Measurements from ENCODE around the gene BCOR. TPM values are rescaled to one million over a fixed set of nuclear protein-coding genes. Genes with fewer than 3 reads are reported as not detected.

BCOR gene
- total RNA-seq, 2 donors from 2014 or later: 24.7 to 29.1 TPM

DNA sequence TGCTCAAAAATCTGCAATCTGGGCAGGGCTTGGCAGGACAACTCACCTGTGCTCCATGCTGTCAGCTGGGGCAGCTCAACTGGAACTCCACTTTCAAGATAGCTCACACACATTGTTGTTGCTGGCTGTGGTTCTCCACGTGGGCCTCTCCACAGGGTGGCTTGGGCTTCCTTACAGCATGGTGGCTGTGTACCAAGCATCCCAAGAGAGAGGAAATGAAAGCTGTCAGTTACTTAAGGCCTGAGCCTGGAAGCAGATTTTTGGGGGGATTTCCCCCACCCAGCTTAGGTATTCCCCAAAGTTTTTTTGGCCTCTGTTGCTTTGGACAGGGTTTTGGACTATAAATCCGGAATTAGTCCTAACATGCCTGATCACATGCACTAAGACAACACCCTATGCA is 81.0 kb downstream of the BCOR start:
- no peak overlapping the region for H3K4me3 Mint-ChIP-seq
- DNase-seq (no peak), ATAC-seq (no peak)
- H3K4me1 Mint-ChIP-seq: peaks cover 4% of the 10 kb centered on the region
- H3K27me3 Mint-ChIP-seq: no peaks in the 10 kb centered on the region
- no peak overlapping the region for H3K27ac Mint-ChIP-seq
- H3K36me3 Mint-ChIP-seq (ENCODE audit: low read depth): no peaks in the 10 kb centered on the region
- H3K9me3 ChIP-seq (ENCODE audit: control insufficient read depth, low read length, poor library complexity, severe bottlenecking): no peaks in the 10 kb centered on the region

DNA sequence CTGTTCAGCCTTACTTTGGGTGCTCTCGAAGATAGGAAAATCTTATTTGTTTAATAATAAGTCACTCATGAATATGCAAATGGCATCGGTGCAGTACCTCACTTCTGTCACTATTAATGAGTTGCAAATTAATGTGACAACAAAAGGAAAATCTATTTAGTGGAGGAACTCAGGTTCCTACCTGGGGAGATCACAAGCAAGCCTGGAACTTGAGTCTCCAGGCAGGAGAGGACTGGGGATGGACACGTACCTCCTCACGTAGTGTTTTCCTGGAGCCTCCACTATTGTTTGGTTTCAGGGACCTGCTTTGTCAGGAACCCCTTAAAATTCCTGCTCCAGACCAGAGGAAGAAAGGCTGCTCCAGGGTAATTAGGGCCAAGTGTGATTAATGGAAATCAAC is 82.1 kb downstream of the BCOR start:
- H3K27ac Mint-ChIP-seq: no peak overlapping the region
- no peaks in the 10 kb centered on the region for H3K9me3 ChIP-seq (ENCODE audit: control insufficient read depth, low read length, poor library complexity, severe bottlenecking)
- ATAC-seq (no peak), DNase-seq (no peak)
- H3K36me3 Mint-ChIP-seq (ENCODE audit: low read depth): no peaks in the 10 kb centered on the region
- peaks cover 4% of the 10 kb centered on the region for H3K4me1 Mint-ChIP-seq
- no peak overlapping the region for H3K4me3 Mint-ChIP-seq
- peaks cover 4% of the 10 kb centered on the region for H3K27me3 Mint-ChIP-seq

DNA sequence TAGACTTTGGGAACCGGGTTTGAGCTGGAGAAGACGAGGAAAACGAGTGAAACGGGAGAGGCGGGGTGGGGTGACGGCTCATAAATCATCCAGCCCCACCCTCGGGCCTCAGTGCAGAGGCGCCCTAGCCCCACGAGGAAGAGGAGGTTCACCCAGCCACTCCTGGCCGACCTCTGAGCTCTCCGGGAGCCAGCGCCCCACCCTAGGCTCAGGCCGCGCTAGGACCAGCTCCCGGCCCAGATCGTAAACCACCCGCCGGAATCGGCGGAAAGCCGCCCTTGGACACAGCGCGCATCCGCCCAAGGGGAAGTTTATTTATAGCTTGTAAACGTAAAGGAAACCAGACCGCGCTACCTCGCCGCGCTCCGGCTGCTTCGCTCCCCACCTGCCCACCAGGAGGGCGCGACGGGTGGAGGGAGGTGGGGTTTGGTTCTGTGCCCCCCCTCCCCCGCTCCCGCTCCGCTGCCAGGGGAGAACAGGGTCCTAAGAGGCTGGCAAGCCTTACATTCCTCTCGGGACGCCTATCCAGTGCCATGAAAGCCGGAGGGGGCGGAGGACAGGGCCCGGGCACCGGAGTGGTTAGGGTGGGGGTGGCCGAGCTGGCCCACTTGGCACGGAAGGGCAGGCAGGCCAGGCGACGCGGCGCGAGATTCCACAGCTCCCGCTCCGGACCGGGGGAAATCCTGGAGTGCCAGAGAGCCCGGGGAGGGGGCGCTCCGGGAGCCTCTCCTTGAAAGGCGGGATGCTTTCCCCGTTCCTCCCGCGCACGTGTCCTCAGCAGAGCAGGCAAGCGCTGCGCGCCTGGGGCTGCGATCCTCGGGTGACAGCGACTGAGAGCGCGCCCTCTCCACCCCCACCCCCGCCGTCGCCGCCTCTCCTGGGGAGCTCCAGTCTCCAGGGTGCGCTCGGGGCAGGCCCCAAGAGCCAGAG is 84.2 kb downstream of the BCOR start:
- H3K9me3 ChIP-seq (ENCODE audit: control insufficient read depth, low read length, poor library complexity, severe bottlenecking): no peaks in the 10 kb centered on the region
- no peak overlapping the region for H3K27ac Mint-ChIP-seq
- no peaks in the 10 kb centered on the region for H3K36me3 Mint-ChIP-seq (ENCODE audit: low read depth)
- H3K4me1 Mint-ChIP-seq: peaks cover 8% of the 10 kb centered on the region
- DNase-seq: no peak
- peaks cover 13% of the 10 kb centered on the region for H3K27me3 Mint-ChIP-seq
- H3K4me3 Mint-ChIP-seq: peak overlapping the region; percentile 83
- ATAC-seq: peak; percentile 52

DNA sequence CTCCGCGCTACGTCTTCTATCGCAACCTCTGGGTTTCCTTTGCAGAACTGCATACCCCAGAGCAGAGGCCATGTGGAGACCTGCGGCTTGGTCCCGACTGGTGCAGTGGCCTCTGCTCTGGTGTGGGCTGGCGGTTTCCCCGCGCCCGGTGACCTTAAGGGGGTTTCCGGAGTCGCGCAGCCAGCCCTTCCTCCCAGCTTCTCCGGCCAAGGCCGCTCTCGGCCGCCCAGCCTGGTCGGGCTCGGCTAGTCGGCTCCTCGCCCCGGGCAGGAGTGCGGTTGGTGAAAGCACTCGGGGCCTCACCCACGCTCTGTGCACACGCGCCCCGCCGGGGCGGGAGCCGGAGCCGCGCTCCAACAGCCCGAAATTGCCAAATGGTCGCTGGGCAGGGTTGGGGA is 84.9 kb downstream of the BCOR start:
- ATAC-seq: peak; percentile 35

DNA sequence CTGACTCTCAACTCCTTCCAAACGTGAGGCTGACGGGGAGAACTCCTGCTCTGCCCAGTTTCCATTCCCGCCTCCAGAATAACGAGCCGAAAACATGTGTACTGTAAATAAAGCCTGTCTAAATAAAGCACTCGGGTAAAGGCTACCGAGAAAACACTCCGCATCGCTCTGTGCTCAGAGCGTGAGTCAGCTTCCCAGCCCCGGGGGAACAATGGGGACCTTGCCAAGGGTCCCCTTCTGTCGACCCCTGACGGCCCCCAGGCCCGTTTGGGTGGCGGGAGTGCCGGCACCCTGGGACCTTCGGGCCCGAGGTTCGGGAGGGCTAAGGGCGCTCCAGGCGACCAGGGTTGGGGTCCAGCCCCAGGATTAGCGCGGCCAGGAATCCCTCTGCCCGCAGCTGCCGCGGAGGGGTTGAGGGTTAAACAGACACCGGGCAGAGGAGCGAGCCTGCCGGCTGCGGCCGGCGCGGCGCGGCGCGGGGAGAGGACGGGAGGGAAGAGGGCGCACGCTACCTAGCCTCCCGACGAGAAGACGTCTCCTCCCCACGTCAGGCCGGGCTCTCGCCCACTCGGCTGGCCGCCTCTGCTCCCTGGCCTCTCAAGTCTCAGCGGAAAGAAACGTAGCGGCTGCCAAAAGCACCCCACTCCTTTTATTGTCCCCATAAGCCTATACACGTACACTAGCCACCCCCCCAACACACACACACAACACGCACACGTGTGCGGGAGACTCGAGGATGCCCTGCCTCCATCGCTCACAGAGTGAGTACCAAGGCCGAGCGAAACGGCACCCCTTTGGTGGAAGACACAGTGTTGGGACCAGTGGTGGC is 85.5 kb downstream of the BCOR start:
- peaks cover 22% of the 10 kb centered on the region for H3K27me3 Mint-ChIP-seq
- H3K4me3 Mint-ChIP-seq: peak overlapping the region; percentile 41
- ATAC-seq (peak; percentile 31), DNase-seq (no peak)
- no peaks in the 10 kb centered on the region for H3K9me3 ChIP-seq (ENCODE audit: control insufficient read depth, low read length, poor library complexity, severe bottlenecking)
- no peaks in the 10 kb centered on the region for H3K36me3 Mint-ChIP-seq (ENCODE audit: low read depth)
- H3K27ac Mint-ChIP-seq: no peak overlapping the region
- peaks cover 8% of the 10 kb centered on the region for H3K4me1 Mint-ChIP-seq

More for the DNA sequence above, 84.9 kb downstream of the BCOR start:
- Mint-ChIP-seq H3K4me3 (peak overlapping the region; percentile 83), H3K4me1 (peaks cover 8% of the 10 kb centered on the region), H3K27ac (no peak overlapping the region), H3K27me3 (peaks cover 16% of the 10 kb centered on the region), H3K36me3 (ENCODE audit: low read depth) (no peaks in the 10 kb centered on the region)
- DNase-seq: no peak
- no peaks in the 10 kb centered on the region for H3K9me3 ChIP-seq (ENCODE audit: control insufficient read depth, low read length, poor library complexity, severe bottlenecking)

DNA sequence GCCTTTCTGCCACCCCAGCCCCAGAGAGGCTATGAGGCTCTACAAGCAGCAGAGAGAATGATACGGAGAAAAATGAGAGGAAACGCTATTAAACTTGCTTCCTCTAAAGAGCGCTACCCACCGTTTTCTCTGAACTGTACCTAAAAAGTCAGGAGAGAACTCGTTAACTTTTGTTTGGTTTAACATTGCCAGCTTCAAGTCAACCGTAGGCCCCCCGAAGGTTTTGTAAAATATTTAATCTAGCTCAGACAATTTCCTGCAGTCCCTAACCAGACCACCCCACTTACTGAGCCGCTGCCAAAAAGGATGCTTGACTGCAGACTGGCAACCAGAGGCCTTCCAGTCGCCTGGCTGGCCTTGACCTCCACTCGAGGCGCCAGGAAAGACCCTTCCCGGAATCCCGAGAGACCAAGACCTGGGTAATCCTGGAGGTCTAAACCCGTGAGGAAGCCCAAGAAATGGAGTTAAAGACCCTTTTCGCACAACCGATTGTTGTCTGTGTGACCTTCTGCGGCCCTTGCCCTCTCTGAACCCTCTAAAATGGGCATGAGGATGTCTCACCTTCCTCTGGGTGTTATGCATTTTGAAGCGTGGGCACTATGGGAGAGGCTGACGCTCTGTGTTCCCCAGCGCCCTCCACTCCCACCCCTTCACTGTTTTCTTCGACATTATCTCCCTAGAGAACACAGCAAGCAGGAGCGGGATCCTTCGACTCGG is 86.3 kb downstream of the BCOR start:
- Mint-ChIP-seq H3K27ac (no peak overlapping the region), H3K27me3 (peaks cover 29% of the 10 kb centered on the region), H3K36me3 (ENCODE audit: low read depth) (no peaks in the 10 kb centered on the region), H3K4me3 (no peak overlapping the region), H3K4me1 (peaks cover 12% of the 10 kb centered on the region)
- DNase-seq (no peak), ATAC-seq (no peak)
- H3K9me3 ChIP-seq (ENCODE audit: control insufficient read depth, low read length, poor library complexity, severe bottlenecking): no peaks in the 10 kb centered on the region

DNA sequence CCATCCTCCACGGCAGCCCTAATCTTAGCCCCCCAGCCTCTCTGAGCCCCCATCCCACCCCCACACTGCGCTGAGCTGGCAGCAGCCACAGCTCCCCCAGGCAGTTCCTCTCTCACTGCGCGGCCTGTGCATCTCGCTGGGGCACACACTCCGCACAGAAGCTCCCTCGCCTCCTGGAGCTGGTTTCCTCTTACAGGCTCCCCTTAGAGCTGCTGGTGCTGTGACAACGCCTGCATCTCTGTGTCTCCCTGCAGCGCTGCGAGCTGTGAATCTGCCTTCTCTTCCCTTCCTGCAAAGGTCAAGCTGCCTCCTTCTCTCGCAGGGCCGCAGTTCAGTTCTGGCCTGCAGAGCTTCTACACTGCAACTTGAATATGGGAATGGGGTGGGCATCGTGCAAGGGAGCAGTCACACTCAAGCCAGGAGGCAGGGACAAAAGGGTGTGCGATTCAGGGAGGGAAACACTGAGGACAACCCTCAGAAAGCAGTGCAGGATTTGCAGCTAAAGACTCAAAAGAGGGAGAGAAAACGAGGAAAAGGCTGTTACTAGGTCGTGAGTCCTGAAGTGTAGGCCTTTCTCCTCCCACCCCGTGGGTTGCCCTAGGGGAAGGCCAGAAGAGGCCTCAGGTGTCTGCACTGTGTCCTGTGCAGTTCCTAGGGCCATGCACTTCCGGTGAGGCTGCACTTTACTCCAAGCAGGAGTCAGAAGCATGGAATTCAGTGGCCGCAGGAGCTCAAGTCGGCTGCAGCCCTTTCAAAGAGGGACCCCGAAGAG is 87.0 kb downstream of the BCOR start:
- Mint-ChIP-seq H3K4me3 (peak overlapping the region; percentile 75), H3K27me3 (peaks cover 29% of the 10 kb centered on the region), H3K27ac (no peak overlapping the region), H3K4me1 (peaks cover 13% of the 10 kb centered on the region), H3K36me3 (ENCODE audit: low read depth) (no peaks in the 10 kb centered on the region)
- DNase-seq (no peak), ATAC-seq (no peak)
- no peaks in the 10 kb centered on the region for H3K9me3 ChIP-seq (ENCODE audit: control insufficient read depth, low read length, poor library complexity, severe bottlenecking)

DNA sequence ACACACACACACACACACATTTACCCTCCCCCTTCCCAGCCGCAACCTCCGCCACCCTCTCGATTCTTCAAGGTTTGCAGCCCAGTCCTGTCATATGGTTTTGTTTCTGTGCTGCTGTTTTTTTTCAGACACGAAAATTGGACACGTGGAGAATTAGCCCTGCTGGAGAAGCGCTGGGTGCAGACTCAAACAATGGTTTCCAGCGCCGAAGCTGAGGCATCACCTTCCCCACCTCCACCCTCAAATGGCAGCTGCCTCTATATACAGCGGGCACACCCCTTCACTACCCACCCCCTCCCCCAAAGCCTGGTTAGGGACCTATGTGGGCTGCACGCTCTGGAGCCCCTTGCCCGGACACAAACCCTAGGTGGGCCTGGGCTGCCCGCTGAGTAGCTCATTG is 87.9 kb downstream of the BCOR start:
- no peak overlapping the region for H3K27ac Mint-ChIP-seq

DNA sequence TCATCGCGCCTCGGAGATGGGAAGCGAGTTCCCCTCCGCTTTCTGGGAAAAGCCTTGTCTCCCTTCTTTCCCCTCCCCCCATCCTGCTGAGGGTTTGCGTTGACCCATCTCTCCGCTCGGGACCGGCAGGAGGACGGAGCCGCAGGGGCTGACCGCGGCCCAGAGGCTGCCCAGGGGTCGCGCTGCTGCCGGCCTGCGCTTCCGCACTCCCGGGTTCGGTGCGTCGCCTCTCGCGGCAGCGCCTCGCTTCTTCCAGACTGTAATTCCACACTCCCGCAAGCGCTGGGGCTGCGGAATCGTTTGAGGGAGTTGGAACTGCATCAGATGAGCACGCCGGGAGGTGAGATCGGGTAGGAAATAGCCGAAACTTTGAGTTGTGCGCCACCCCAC is 88.3 kb downstream of the BCOR start:
- Mint-ChIP-seq H3K36me3 (ENCODE audit: low read depth) (no peaks in the 10 kb centered on the region), H3K4me3 (peak overlapping the region; percentile 75), H3K4me1 (peaks cover 16% of the 10 kb centered on the region), H3K27ac (no peak overlapping the region), H3K27me3 (peaks cover 29% of the 10 kb centered on the region)
- no peaks in the 10 kb centered on the region for H3K9me3 ChIP-seq (ENCODE audit: control insufficient read depth, low read length, poor library complexity, severe bottlenecking)
- ATAC-seq (no peak), DNase-seq (no peak)

More for the DNA sequence above, 87.9 kb downstream of the BCOR start:
- DNase-seq: no peak
- no peak for ATAC-seq
- peak overlapping the region; percentile 75 for H3K4me3 Mint-ChIP-seq
- no peaks in the 10 kb centered on the region for H3K36me3 Mint-ChIP-seq (ENCODE audit: low read depth)
- H3K9me3 ChIP-seq (ENCODE audit: control insufficient read depth, low read length, poor library complexity, severe bottlenecking): no peaks in the 10 kb centered on the region
- H3K27me3 Mint-ChIP-seq: peaks cover 29% of the 10 kb centered on the region
- H3K4me1 Mint-ChIP-seq: peaks cover 16% of the 10 kb centered on the region

DNA sequence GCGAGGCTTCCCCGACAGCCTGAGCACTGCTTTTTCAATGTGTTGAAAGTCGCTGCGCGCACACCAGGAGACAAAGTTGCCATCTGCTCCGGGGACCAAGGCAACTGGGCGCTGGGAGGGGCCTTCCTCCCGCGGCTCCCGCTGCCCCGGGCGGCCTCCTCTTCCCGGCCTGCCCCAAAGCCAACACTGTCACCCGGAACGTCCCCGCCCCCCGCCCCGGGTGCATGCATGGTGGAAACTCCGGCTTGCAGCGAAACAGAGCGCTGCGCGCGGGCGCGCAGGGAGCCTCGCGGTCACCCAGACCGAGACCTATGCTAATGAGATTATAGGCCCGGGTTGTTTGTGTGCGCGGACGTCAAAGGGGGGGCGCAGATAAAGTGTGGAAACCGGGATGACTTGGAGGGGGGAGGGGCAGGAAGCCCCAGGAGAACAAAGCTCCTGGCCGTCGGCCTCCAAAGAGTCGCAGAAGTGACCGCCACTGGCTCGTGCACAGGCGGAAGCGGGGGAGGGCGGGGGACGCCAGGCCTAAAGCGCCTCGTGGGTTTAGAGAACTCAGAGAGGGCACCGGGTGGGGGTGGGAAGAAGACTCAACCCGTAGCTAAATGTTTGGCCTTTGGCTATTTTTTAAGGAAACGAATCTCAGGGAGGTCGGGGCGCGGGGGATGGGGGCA is 88.8 kb downstream of the BCOR start:
- Mint-ChIP-seq H3K4me3 (peak overlapping the region; percentile 84), H3K4me1 (peaks cover 16% of the 10 kb centered on the region), H3K36me3 (ENCODE audit: low read depth) (no peaks in the 10 kb centered on the region), H3K27me3 (peaks cover 33% of the 10 kb centered on the region), H3K27ac (no peak overlapping the region)
- ATAC-seq (no peak), DNase-seq (no peak)
- H3K9me3 ChIP-seq (ENCODE audit: control insufficient read depth, low read length, poor library complexity, severe bottlenecking): no peaks in the 10 kb centered on the region

DNA sequence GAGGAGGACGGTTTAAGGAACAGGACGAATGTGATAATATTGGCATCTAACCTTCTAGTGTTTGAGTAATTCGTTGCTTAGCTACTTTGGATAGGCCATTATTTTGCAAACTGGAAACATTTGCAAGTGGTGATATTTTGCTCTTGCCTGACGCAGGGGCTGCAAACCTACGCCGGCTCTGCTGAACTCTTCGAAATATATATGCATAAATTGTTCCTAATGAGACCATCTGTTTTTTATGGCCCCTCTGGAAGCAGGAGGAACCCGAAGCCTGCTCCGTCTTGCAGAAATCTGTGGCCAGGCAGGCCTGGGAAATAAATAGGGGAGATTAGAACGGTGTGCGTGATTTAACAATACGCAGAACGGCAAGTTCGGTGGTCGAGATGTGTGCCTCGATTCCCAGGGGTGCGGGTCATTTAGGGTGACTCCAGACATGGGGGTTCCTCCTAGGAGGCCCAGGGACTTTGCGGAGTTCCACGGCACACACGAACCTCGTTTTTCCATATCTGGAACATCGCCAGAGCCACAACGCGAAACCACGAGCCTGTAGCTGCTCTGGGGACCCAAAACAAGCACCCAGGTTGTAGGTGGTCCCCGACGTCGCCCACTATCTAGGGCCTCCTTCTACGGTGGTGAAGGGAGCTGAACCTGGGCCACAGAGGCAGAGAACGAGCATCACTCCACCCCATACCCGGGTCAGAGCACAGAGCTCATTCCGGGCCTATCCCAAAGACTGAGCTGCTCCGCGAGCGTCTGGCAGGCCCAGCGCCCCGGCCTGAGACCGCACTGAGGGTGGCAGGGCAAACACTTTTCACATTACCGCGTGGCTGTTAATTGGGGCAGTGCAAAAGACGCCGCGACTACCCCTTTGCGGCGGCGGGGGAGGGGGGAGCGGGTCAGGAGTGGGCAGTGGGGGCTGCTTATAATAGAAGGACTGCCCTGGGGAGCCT is 89.7 kb downstream of the BCOR start:
- H3K27me3 Mint-ChIP-seq: peaks cover 33% of the 10 kb centered on the region
- no peak overlapping the region for H3K27ac Mint-ChIP-seq
- peaks cover 14% of the 10 kb centered on the region for H3K4me1 Mint-ChIP-seq

More for the DNA sequence above, 89.7 kb downstream of the BCOR start:
- no peaks in the 10 kb centered on the region for H3K9me3 ChIP-seq (ENCODE audit: control insufficient read depth, low read length, poor library complexity, severe bottlenecking)
- Mint-ChIP-seq H3K4me3 (no peak overlapping the region), H3K36me3 (ENCODE audit: low read depth) (no peaks in the 10 kb centered on the region)
- no peak for DNase-seq
- no peak for ATAC-seq
